Esophagus squamous epithelium (tissue), 4 donors: Measurements from ENCODE around the gene MAPRE3.

Source experiments
- POLR2A ChIP-seq, 4 donors: fragments of 450-650 bp; IDR thresholded peaks; one replicate each; pipeline ENCODE4 v1.6.1; 2017; ENCODE audit warnings: antibody characterized with exemption in 4 of 4, mild to moderate bottlenecking in 4 of 4, moderate library complexity in 3 of 4
- TF ChIP-seq, protein P1 (sequence below), 6 experiments: fragments of 450-650 bp in 4 of 6; fragments of 200-600 bp in 2 of 6; sonication (generic) in 2 of 6; IDR thresholded peaks; one replicate each; pipeline ENCODE4 v1.5.1; 2016 to 2019; ENCODE audit warnings: antibody characterized with exemption in 6 of 6, mild to moderate bottlenecking in 4 of 6, moderate library complexity in 4 of 6

DNA sequence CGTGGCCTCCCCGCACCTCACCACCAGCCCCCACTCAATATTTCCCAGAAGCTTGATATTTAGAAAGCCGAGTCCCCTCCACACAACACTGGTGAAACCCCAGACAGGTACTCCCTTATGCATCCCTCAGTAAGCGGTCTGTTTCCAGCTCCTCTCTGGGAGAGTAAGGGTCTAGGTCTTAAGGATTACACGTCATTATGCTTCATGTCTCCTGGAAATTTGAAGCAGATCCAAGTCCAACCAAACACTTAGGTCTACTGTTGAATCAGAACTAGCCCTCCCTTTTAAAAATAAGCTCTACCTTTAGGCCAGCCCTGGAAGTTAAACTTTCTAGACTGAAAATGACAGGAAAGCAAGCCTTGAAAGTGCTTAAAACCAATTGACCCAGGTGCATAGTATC is 102.5 kb downstream of the MAPRE3 start:
- TF ChIP-seq, protein P1, sequence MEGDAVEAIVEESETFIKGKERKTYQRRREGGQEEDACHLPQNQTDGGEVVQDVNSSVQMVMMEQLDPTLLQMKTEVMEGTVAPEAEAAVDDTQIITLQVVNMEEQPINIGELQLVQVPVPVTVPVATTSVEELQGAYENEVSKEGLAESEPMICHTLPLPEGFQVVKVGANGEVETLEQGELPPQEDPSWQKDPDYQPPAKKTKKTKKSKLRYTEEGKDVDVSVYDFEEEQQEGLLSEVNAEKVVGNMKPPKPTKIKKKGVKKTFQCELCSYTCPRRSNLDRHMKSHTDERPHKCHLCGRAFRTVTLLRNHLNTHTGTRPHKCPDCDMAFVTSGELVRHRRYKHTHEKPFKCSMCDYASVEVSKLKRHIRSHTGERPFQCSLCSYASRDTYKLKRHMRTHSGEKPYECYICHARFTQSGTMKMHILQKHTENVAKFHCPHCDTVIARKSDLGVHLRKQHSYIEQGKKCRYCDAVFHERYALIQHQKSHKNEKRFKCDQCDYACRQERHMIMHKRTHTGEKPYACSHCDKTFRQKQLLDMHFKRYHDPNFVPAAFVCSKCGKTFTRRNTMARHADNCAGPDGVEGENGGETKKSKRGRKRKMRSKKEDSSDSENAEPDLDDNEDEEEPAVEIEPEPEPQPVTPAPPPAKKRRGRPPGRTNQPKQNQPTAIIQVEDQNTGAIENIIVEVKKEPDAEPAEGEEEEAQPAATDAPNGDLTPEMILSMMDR (IDR thresholded peaks at IDR 0.05), result no peak
- TF ChIP-seq POLR2A (IDR thresholded peaks at IDR 0.05), result no peak
